GM12873 (cell line): ENCODE results near the gene DNAI2.

Source experiments
- TF ChIP-seq, protein P1 (sequence below): IDR thresholded peaks from 2 replicates; pipeline ENCODE4 v1.5.1; 2012; ENCODE audit warnings: low read depth, mild to moderate bottlenecking, moderate library complexity, low read length, control low read depth; ENCODE audit not compliant: insufficient read depth; ENCODE audit errors: missing control alignments

DNAI2 gene

DNA sequence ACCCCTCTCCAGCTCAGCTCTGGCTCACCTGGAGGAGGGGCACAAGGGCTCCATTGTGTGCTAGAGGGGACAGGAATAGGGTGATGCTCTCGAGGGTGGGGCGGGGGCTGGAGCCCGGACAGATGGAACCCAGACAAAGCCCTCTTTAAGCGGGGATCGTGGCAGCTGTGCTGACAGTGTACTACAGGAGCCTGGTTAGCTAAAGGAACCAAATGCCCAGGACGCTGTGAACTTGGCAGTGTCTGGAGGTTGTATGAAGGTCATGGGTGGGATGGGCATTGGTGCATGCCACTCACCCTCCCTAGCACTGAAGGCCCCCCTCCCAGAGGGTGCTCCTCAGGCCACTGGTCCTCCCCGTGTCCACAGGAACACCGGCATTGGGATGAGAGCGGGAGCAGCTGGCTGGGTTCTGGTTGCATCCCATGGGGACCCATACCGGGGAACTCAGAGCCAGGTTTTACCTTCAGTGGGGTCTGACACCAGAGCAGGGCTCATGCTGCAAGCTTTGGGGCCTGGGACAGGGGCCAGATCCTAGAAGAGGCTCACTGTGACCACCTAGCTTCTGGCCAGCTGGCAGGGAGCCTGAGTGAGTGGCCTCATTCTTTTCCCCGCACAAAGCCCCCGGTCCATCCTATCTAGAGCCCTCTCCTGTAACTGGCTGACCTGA, 63.9 kb downstream of the DNAI2 start:
- TF ChIP-seq, protein P1, sequence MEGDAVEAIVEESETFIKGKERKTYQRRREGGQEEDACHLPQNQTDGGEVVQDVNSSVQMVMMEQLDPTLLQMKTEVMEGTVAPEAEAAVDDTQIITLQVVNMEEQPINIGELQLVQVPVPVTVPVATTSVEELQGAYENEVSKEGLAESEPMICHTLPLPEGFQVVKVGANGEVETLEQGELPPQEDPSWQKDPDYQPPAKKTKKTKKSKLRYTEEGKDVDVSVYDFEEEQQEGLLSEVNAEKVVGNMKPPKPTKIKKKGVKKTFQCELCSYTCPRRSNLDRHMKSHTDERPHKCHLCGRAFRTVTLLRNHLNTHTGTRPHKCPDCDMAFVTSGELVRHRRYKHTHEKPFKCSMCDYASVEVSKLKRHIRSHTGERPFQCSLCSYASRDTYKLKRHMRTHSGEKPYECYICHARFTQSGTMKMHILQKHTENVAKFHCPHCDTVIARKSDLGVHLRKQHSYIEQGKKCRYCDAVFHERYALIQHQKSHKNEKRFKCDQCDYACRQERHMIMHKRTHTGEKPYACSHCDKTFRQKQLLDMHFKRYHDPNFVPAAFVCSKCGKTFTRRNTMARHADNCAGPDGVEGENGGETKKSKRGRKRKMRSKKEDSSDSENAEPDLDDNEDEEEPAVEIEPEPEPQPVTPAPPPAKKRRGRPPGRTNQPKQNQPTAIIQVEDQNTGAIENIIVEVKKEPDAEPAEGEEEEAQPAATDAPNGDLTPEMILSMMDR = no peak

DNA sequence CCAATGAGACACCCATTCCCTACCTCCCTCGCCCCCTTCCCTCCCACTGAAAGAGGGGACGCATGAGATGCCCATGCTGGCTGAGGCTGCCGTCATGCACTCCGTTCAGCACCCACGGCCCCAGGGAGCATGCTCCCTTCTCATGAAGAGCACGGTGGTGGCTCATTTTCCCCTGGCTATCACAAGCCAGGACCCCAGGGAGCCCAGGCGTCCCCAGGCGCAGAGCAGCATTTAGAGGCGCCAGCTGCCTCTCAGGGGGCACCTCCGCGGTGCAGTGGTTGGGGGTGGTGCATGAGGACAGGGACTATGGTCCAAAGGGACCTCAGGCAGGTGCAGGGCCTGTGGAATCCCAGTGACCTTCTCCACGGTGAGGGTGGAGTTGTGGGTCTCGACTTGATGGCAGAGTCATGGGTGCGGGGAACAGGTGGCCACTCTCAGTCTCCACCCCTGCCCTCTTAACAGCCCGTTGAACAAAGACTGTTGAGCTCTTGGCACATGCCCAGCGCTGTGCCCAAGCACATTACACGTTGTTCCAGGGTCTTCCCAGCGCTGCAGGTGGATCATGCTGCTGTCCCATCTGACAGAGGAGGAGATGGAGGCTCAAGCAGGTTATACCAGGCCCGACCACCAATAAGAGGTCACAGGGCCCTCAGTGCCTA, 65.6 kb downstream of the DNAI2 start:
- TF ChIP-seq, protein P1 = no peak

GRCh38 chr17:74340470-74341023, 66.5 kb downstream of the DNAI2 start:
- TF ChIP-seq, protein P1 = no peak

DNA sequence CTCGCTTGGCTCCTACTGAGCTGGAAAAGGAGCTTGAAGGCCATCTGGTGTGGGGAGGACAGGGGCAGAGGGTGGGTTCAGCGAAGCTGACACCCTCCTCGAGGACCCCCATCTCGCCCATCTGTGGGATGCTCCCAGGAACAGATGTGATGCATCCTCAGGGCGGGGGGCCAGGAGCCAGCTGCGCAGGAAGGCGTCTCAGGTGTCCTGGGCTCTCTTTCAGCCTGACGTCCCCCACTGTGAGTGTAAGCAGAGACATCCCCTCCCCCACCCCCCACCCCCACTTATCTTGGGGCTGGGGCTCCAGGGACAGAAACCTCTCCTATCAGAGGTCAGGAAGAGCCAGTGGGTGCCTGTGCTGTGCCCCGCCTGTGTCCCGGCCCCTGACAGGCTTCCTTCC, 68.2 kb downstream of the DNAI2 start:
- TF ChIP-seq, protein P1 = no peak

DNA sequence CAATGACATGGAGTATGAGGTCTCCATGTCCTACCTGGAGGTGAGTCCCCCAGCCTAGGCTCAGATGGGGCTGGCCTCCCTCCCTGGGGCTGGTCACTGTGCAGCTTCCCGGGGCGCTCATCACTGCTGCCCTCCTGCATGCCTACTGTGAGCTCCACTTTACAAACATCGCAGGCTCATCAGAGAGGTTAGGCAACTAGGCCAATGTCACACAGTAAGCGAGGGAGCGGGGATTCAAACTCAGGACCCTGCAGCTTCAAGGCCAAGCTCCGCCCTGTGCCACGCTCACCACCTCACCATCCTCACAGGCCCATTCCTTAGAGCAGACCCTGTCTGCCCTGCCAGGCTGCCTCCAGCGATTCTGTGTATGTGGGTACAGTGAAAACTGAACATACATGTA, 69.1 kb downstream of the DNAI2 start:
- TF ChIP-seq, protein P1 = no peak

DNA sequence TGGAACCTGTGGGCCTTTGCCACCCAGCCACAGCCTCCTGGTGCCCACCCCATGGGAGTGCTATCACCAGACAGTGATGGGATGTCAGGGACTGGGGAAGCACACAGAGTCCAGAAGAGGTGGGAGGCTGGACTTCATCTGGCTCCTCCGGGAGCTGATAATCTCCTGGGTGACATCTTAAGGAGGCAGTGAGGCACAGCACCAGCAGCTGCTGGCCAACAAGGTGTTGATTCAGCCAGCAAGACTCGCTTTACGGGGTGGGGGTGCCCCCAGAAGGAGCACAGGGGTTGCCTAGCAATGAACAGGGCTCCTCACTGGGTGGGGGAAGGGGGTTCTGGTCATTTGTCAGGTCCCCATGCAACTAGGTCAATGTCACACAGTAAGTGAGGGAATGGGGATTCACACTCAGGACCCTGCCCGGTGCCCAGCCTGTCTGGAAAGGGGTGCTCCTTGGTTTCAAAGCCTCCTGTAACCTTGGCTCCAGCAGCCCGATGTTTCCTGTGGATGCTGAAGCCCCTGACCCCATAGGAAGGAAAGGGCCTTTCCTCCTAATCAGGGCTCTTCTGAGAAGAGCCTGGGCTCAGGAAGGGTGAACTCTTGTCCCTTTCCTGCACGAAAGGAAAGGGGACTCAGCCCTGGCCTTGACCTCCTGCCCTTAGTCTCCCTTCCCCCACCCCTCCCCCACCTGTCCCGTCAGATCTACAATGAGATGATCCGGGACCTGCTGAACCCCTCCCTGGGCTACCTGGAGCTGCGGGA, 69.7 kb downstream of the DNAI2 start:
- TF ChIP-seq, protein P1 = no peak

DNA sequence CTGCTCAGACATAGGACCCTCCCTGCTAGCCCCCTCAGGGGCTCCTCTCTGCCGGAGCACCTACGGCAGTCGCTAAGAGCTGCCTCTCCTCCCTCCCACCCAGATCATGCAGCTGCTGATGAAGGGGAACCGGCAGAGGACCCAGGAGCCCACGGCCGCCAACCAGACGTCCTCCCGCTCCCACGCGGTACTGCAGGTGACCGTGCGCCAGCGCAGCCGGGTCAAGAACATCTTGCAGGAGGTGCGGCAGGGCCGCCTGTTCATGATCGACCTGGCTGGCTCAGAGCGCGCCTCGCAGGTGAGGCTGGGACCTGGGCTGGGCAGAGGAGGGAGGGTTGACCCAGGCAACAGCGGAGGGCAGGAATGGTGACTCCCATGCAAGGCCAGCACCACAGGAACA, 70.6 kb downstream of the DNAI2 start:
- TF ChIP-seq, protein P1 = no peak
